H1 (cell line): ENCODE data around the gene CST8.

Experiments used
- ASH2L ChIP-seq: fragments of 200-600, 300-600 bp; sonication (generic); IDR thresholded peaks from one replicate; pipeline ENCODE4 v1.7.1; 2017; ENCODE audit warnings: low read length
- BACH1 ChIP-seq: IDR thresholded peaks from 2 replicates; pipeline ENCODE4 v1.6.1; 2012; ENCODE audit warnings: low read length, improper control_type of control experiment
- CHD1 ChIP-seq: IDR thresholded peaks from 2 replicates; pipeline ENCODE4 v1.6.1; 2012; ENCODE audit warnings: low read depth, low read length, improper control_type of control experiment
- EP300 ChIP-seq, 2 experiments: IDR thresholded peaks; 1 replicate in 1 of 2; 2 replicates in 1 of 2; pipeline ENCODE4 v1.6.1; 2011 to 2012; ENCODE audit warnings: low read depth in 2 of 2, low read length in 2 of 2, mild to moderate bottlenecking in 2 of 2, borderline replicate concordance in 1 of 2, inconsistent platforms in 1 of 2, moderate library complexity in 1 of 2
- EZH2 ChIP-seq: fragments of 200-600 bp; sonication (generic); IDR thresholded peaks from 2 replicates; pipeline ENCODE4 v1.7.1; 2012; ENCODE audit warnings: low read depth, mild to moderate bottlenecking, moderate library complexity, low read length, inconsistent platforms; ENCODE audit not compliant: severe bottlenecking
- KDM1A ChIP-seq: fragments of 200-600, 300-600 bp; sonication (generic); IDR thresholded peaks from 2 replicates; pipeline ENCODE4 v1.7.1; 2016; ENCODE audit warnings: mild to moderate bottlenecking, low read length, borderline replicate concordance
- POLR2A ChIP-seq, 2 experiments: IDR thresholded peaks; 1 replicate in 1 of 2; 2 replicates in 1 of 2; pipeline ENCODE4 v1.6.1; 2011; ENCODE audit warnings: low read depth in 2 of 2, low read length in 2 of 2, mild to moderate bottlenecking in 2 of 2; ENCODE audit errors: control extremely low read depth in 1 of 2
- RAD21 ChIP-seq, 2 experiments: IDR thresholded peaks in 1 of 2; conservative IDR thresholded peaks in 1 of 2; 2 replicates each; pipeline ENCODE4 v1.6.1; 2011; ENCODE audit warnings: low read depth in 2 of 2, low read length in 2 of 2, improper control_type of control experiment in 1 of 2, inconsistent platforms in 1 of 2, mild to moderate bottlenecking in 1 of 2, moderate library complexity in 1 of 2
- RXRA ChIP-seq: IDR thresholded peaks from 2 replicates; pipeline ENCODE4 v1.6.1; 2011; ENCODE audit warnings: low read depth, mild to moderate bottlenecking, low read length, moderate library complexity; ENCODE audit not compliant: insufficient read depth
- SIX5 ChIP-seq: IDR thresholded peaks from 2 replicates; pipeline ENCODE4 v1.6.1; 2011; ENCODE audit warnings: mild to moderate bottlenecking, low read depth, low read length
- TEAD4 ChIP-seq: IDR thresholded peaks from 2 replicates; pipeline ENCODE4 v1.6.1; 2012; ENCODE audit warnings: low read depth, low read length, inconsistent platforms, mixed read lengths
- ZNF274 ChIP-seq: IDR thresholded peaks from 2 replicates; pipeline ENCODE4 v1.7.0; 2012; ENCODE audit warnings: low read length, borderline replicate concordance; ENCODE audit errors: extremely low read depth
- TF ChIP-seq, protein P1 (sequence below), 3 experiments: IDR thresholded peaks; 1 replicate in 2 of 3; 2 replicates in 1 of 3; pipeline versions ENCODE4 v1.5.1 to v1.6.1; 2011; ENCODE audit warnings: low read length in 3 of 3, mild to moderate bottlenecking in 3 of 3, inconsistent platforms in 2 of 3, low read depth in 1 of 3, moderate library complexity in 1 of 3; ENCODE audit not compliant: insufficient read depth in 1 of 3; ENCODE audit errors: control extremely low read depth in 1 of 3

DNA sequence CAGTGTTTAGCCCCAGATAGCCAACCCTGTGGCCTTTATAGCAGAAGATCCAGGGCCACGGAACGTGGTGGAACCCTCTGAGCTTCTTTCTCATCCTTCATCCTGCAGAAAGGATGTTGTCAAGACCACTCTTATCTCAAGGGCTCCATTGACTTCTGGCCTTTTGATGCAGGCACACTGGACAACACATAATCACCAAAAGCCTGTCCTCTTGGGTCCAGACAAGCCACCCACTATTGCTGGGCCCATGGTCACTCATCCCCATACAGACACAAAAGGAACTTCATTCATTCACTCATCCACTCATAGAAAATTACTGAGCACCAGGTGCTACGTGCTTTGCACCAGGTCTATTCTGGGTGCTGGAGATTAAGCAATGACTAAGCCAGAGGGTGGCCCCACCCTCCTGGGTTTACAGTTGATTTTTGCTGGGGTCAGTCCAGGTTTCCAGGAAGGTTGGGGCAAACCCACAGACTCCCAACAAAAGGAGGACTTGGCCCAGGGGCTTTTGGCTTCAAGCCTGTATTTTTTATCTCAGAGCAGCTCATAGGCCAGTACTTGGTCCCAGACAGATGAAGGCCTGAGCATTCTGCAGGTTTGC, 2.4 kb downstream of the CST8 start:
- TF ChIP-seq SIX5 = no peak
- TF ChIP-seq BACH1 = no peak
- no peak for TF ChIP-seq TEAD4
- TF ChIP-seq, protein P1, sequence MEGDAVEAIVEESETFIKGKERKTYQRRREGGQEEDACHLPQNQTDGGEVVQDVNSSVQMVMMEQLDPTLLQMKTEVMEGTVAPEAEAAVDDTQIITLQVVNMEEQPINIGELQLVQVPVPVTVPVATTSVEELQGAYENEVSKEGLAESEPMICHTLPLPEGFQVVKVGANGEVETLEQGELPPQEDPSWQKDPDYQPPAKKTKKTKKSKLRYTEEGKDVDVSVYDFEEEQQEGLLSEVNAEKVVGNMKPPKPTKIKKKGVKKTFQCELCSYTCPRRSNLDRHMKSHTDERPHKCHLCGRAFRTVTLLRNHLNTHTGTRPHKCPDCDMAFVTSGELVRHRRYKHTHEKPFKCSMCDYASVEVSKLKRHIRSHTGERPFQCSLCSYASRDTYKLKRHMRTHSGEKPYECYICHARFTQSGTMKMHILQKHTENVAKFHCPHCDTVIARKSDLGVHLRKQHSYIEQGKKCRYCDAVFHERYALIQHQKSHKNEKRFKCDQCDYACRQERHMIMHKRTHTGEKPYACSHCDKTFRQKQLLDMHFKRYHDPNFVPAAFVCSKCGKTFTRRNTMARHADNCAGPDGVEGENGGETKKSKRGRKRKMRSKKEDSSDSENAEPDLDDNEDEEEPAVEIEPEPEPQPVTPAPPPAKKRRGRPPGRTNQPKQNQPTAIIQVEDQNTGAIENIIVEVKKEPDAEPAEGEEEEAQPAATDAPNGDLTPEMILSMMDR (IDR thresholded peaks at IDR 0.05; ENCODE audit: control extremely low read depth in 1 of 3, insufficient read depth in 1 of 3, low read depth in 1 of 3, low read length in 3 of 3) = no peak
- no peak for TF ChIP-seq EP300 (IDR thresholded peaks at IDR 0.05; ENCODE audit: borderline replicate concordance in 1 of 2, low read depth in 2 of 2, low read length in 2 of 2)
- TF ChIP-seq RXRA = no peak
- no peak for TF ChIP-seq ASH2L
- no peak for TF ChIP-seq ZNF274
- no peak for TF ChIP-seq POLR2A (IDR thresholded peaks at IDR 0.05; ENCODE audit: control extremely low read depth in 1 of 2, low read depth in 2 of 2, low read length in 2 of 2)
- TF ChIP-seq CHD1 = no peak
- no peak for TF ChIP-seq RAD21 (IDR thresholded peaks at IDR 0.05 in 1 of 2, conservative IDR thresholded peaks at IDR 0.05 in 1 of 2; ENCODE audit: low read depth in 2 of 2, low read length in 2 of 2)
- no peak for TF ChIP-seq KDM1A
- no peak for TF ChIP-seq EZH2
